Activated CD8-positive, alpha-beta memory T cell treated with anti-CD3 and anti-CD28 coated beads, Interleukin-2, amount 50 U/mL, for 4 hours (primary cell): Measurements from ENCODE around the gene GUK1.
"Not testable (repeated sequence)": the region's sequence is repeated elsewhere in the genome, so short reads cannot be mapped to it uniquely, and the experiment has no call there.

Experiments
- DNase-seq: peaks from one replicate; pipeline ENCODE4 v3.0.0-alpha.2; 2020

GUK1 gene

DNA sequence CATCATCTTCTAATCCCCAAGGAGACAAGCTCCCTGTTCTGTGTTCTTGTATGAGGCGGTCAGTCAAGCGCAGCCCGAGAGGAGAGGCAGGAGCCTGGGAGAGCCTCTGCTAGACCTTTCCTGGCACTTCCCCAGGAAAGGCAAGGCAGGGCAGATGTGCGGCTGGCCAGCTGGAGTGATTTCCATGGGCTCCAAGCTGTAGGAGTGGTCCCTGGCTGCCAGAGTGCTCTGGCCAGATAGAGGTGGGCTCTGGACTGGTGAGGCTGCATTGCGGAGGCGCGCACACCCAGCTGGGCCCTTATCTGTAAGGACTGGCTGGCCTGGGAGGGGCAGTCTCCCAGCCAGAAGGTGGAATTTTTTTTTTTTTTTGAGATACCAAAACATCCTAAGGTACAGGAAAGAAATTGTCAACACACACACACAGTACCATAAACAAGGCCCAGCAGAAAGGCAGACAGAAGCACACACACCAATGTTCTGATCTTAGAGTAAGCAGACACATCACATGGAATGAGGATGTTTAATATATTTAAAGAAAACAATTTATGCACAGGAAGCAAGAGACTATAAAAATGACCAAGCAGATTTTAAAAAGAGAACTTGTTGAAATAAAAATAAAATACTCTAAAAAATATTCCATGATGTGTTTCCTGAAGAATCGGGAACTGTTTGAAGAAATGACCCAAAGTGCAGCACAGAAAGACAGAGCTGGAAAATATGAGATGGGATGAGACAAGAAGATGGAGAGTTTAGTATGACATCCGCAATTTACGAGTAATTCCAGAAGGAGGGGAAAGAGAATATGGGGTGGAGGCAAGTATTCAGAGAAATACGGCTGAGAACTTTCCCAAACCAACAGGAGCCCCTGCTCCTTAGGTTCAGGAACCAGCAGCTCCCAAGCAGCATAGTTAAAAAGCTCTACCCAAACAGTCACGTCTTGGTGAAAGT, 38.9 kb downstream of the GUK1 start:
- no peak for DNase-seq

DNA sequence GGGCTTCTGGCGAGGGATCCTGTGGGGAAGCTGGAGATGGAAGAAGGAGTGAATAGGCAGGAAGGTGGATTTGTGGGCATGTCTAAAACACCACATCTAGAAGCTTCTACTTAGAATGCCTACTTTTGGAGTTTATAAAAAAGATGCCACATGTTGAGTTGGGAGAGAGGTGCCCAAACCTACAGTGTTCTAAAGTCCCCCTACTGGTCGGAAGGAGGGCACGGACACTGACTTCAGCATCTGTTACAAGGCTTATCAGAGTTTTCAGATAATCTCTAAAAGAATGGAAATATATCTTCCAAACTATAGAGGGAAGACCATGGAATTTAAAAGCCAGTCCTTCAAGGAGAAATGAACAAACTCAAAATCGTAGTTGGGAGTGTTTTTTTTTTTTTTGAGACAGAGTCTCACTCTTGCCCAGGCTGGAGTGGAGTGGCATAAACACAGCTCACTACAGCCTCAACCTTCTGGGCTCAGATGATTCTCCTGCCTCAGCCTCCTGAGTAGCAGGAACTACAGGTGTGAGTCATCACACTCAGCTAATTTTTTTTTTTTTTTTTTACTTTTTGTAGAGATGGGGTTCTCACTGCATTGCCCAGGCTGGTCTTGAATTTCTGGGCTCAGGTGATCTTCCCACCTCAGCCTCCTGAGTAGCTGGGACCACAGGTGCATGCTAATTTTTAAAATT, 40.3 kb downstream of the GUK1 start:
- no peak for DNase-seq

DNA sequence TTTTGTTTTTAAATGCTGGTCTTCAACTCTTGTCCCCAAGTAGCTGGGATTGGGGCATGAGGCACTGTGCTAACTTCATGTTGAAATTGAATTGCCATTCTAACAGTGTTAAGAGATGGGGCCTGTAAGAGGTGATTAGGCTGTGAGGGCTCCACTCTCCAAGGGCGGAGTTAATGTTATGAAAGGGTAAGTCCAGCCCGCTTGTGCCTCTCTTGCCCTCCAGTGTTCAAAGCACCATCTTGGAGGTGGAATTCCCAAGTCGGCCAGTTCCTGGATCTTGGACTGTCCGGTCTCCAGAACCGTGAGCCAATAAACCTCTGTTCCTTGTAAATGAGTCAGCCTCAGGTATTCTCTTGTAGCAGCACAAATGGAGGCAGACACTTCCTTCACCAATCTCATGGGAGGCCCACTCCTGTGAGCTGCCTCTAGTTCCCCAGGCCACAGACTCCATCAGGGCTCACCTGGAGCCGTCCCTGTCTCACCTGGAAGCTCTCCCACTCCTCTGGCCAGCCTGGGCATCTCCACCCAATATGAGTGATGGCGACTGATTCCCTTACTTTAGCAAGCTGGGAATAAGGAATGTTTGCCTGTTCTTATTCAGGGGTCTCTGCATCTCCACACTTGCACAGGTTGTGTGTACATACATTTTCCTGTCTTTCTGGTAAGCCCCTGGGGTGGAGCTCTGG, 41.0 kb downstream of the GUK1 start:
- no peak for DNase-seq

DNA sequence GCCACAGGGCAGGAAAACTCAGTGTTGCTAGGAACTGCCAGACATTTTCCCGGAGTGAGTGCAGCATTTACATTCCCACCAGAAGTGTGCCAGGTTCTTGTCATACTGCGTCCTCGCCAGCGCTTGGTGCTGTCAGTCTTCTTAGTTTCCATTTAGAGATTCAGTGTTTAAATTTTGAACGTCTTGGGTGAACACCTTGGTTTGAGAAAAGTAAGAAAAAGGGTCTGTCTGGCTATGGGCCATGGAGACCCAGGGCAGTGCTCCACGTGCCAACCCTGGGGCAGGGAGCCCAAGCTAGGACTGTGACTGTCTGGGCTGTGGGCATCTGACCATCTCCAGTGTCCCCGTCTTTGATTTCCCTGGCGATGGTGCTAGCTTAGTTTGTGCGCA, 41.6 kb downstream of the GUK1 start:
- DNase-seq, result no peak

DNA sequence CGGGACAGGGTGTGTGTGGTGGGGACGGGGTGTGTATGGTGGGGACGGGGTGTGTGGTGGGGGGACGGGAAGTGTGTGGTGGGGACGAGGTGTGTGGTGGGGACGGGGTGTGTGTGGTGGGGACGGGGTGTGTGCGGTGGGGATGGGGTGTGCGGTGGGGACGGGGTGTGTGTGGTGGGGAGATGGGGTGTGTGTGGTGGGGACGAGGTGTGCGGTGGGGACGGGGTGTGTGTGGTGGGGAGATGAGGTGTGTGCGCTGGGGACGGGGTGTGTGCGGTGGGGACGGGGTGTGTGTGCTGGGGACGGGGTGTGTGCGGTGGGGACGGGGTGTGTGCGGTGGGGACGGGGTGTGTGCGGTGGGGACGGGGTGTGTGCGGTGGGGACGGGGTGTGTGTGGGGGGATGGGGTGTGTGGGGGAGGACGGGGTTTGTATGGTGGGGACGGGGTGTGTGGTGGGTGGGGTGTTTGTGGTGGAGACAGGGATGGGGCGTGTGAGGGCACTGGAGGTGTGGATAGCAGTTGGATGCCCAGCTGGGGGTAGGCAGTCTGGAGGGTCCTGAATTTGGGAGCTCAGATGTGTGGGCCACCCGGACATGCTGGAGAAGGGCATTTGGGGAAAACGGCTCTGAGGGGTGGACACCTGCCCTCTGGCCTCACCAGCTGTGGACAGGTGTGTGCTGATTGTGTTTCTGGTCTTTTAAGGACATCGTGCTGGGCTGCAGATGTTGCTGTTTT, 42.4 kb downstream of the GUK1 start:
- no peak for DNase-seq

DNA sequence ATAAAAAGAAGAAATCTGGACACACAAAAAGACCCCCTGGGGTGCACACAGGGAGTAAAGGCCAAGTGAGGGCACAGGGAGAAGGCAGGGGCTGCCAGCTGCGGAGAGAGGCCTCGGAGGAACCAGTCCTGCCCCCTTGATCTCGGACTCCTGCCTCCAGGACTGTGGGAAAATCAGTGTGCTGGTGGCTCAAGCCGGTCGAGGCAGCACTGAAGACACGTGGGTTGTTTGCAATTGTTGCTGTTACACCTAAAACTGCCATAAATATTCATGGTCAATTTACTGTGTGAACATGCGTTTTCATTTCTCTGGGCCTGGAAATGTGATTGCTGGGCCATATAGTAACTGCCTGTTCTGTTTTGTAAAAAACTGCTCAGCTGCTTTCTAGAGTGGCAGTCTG, 44.1 kb downstream of the GUK1 start:
- DNase-seq, result no peak

DNA sequence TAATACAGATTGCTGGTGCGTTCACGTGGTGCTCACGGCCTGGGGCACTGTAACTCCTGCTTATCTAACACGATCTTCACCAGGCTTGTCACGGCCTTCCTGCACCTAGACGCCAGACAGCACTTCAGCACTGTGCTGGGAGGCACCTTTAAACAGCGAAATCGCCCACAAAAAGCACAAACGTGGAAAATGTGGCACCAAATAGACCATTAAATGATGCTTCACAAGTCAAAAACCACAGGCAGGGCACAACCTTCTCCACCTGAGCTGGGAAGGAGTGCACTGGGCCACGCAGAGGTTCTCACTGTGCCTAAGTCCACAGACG, 45.5 kb downstream of the GUK1 start:
- DNase-seq, result no peak

DNA sequence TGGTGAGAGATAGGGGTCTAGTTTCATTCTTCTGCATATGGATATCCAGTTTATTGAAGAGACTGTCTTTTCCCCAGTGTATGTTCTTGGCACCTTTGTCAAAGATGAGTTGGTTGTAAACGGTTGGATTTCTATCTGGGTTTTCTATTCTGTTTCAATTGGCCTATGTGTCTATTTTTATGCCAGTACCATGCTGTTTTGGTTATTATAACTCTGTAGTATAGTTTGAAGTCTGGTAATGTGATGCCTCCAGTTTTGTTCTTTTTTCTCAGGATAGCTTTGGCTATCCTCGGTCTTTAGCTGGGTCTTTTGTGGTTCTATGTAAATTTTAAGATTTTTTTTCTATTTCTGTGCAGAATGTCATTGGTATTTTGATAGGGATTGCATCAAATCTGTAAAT, 48.2 kb downstream of the GUK1 start:
- DNase-seq, result not testable (repeated sequence)

DNA sequence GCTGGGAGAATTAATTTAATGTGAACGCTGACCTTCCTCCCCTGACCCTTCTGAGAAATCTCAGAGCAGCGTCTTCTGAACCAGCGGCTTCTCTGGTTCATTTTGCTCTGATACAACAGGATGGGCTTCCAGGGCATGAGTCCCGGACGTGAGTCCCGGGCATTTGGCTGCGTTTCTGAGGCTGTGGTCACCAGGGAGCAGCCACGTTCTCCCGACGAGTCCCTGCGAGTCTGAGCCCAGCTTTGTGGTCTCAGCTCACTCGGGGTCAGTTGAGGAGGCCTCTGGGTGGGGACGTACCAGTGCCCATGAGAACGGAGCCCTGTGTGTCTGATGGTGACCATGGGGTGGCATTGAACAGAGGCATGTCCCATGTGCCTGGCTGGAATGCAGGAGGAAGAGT, 50.1 kb downstream of the GUK1 start:
- DNase-seq, result no peak

DNA sequence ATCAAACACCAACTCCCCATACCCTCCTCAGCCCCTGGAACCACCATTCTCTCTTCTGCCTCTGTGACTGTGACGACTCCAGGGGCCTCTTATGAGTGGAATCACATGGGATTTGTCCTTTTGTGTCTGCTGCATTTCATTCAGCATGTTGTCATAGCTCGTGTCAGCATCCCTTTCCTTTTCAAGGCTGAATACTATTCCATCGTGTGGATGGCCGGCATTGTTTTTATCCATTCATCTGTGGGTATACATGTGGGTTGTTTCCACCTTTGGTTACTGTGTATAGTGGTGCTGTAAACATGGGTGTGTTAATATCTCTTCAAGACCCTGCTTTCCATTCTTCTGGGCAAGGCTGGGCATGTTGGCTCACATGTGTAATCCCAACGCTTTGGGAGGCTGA, 50.7 kb downstream of the GUK1 start:
- no peak for DNase-seq

DNA sequence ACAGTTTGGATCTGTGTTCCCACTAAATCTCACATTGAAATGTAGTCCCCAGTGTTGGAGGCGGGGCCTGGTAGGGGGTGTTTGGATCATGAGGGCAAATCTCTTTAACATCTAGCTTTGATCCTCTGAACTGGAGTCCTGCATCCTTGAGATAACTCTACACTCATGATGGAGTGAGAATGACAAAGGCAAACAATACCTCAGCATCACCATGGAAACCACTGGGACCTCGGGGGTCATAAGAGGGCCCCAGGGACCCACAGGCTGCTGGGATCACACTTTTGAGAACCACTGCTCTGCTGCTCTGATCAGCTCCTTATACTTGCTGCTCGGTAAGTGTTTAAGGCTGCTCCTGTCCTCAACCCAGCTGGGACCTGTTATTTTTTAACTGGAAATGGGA, 54.4 kb downstream of the GUK1 start:
- no peak for DNase-seq

DNA sequence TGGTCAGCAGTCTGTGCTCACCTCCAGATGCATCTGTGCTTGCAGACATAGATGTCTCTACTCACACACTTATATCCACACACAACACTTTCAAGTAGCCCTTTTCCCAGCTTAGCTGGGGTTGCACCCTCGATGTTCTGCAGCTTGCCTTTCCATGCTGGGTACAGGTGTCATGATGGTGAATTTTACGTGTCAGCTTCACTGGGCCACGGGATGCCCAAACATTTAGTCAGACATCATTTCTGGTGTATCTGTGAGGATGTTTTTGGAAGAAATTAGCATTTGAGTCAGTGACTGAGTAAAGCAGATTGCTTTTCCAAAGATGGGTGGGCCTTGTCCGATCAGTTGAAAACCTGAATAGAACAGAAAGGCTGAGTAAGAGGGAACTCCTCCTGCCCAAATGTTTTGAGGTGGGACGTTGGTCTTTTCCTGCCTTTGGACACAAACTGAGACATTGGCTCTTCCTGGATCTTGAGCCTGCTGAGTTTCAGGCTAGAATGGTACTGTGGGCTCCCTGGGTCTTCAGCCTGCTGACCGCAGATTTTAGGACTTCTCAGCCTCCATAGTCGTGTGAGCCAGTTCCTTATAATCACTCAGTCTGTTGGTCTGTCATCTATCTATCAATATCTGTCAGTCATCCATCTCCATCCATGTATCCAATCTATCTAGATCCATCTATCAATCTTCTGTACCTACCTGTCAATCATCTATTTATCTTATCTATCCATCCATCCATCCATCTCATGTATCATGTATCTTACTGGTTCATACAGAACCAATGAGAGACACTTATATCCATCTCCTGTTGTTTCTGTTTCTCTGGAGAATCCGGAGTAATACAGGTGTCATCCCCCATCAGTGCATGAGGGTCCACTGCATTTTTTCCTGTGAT, 55.1 kb downstream of the GUK1 start:
- DNase-seq, result no peak

DNA sequence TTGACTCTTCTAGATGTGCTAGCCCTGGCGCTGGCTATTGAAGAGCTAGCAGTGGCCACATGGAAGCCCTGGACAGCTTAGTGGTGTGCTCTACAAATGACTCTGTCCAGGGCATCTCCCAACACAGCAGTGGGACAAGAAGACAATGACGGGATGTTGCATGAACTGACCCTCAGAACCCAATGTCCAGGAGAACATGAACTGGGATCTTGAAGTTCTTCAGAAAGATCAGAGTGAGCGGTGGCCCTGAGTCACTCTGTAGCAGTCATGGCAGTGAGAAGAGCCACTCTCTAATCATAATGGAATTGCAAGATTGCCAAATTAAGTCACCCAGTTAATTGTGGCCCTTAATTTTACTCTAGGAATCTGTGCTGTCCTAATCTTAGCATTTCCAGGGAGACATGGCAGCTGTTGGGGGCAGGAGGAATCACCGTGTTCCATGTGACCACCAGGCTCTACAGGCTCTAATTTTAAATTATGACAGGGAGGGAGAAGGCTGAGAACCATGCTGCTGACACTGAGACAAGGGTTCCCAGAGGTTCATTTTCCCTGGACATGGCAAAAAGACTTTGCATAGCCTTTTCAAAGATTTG, 57.6 kb downstream of the GUK1 start:
- no peak for DNase-seq
